Measurements from ENCODE around the gene TUBA8. TPM values are rescaled to one million over a fixed set of nuclear protein-coding genes. Genes with fewer than 3 reads are reported as not detected.

The TUBA8 gene
- polyA plus RNA-seq, 1 donor (not counting 4 experiments of a cell fraction or from before 2014, with no cell fraction given), result 0.35 TPM

DNA sequence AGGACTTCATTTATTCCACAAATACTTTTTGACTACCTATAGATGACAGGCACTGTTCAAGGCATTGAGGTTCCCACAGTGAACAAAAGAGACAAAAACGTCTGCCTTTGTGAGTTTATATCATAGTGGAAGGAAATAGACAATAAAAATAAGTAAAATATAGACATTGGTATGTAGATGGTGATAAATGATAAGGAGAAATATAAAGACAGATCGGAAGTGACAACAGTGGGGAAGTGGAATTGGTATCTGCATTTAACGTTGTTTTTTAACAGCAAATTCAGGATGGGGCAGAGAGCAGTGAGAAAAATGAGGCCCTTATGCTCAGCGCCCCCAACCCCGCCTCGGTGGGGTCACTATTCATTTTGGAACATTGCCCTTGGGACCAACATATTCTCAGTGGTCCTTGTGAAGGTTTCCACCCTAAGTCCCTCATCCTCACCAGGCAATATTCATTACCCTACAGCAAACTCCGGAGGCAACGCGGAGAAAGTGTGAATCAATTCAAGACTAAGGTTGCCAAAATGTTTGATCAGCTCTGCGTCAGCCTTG is 33.4 kb upstream of the TUBA8 start:
- H3K4me2 ChIP-seq (ENCODE audit: control insufficient read depth, extremely low read depth, insufficient read depth, low read depth, low read length), result peak overlapping the region; percentile 97
- H3K9me1 ChIP-seq (ENCODE audit: control insufficient read depth, extremely low read depth, insufficient read depth, low read length), result no peaks in the 10 kb centered on the region
- peak overlapping the region; percentile 95 to 98 (median 96) for H3K4me3 ChIP-seq (ENCODE audit: control insufficient read depth in 2 of 3, extremely low read depth in 1 of 3, insufficient read depth in 2 of 3, low read depth in 1 of 3, low read length in 3 of 3)
- H3K27me3 ChIP-seq (ENCODE audit: control insufficient read depth, extremely low read depth, insufficient read depth, low read length), result no peaks in the 10 kb centered on the region
- H2AFZ ChIP-seq (ENCODE audit: control insufficient read depth, low read length), result peak overlapping the region; percentile 98
- dilution Hi-C loops (cut with MboI; ENCODE audit: extremely low pct_ligation_motif_present, low sequenced_read_pairs), result no loop called here
- H3K9me3 ChIP-seq (ENCODE audit: control insufficient read depth, low read depth, low read length), result no peaks in the 10 kb centered on the region
- H3K4me1 ChIP-seq (ENCODE audit: control insufficient read depth, extremely low read depth, insufficient read depth, low read length), result peaks cover 33% of the 10 kb centered on the region
- H4K20me1 ChIP-seq (ENCODE audit: control insufficient read depth, extremely low read depth, insufficient read depth, low read length), result no peaks in the 10 kb centered on the region
- DNase-seq (ENCODE audit: low read depth, low spot score) (no peak), FAIRE-seq (no peak)
- H3K36me3 ChIP-seq (ENCODE audit: control insufficient read depth in 2 of 2, extremely low read depth in 1 of 2, insufficient read depth in 2 of 2, low read length in 2 of 2), result peaks cover 7 to 9% of the 10 kb centered on the region in 2 experiments
- H3K27ac ChIP-seq (ENCODE audit: control insufficient read depth, insufficient read depth, low read length), result peak overlapping the region; percentile 95
- peak overlapping the region; percentile 98 for H3K9ac ChIP-seq (ENCODE audit: control insufficient read depth, extremely low read depth, insufficient read depth, low read length)
- peaks cover 48% of the 10 kb centered on the region for H3K79me2 ChIP-seq (ENCODE audit: control insufficient read depth, insufficient read depth, low read length)
- TF ChIP-seq, protein P1, sequence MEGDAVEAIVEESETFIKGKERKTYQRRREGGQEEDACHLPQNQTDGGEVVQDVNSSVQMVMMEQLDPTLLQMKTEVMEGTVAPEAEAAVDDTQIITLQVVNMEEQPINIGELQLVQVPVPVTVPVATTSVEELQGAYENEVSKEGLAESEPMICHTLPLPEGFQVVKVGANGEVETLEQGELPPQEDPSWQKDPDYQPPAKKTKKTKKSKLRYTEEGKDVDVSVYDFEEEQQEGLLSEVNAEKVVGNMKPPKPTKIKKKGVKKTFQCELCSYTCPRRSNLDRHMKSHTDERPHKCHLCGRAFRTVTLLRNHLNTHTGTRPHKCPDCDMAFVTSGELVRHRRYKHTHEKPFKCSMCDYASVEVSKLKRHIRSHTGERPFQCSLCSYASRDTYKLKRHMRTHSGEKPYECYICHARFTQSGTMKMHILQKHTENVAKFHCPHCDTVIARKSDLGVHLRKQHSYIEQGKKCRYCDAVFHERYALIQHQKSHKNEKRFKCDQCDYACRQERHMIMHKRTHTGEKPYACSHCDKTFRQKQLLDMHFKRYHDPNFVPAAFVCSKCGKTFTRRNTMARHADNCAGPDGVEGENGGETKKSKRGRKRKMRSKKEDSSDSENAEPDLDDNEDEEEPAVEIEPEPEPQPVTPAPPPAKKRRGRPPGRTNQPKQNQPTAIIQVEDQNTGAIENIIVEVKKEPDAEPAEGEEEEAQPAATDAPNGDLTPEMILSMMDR (optimal IDR thresholded peaks at IDR 0.05 in 1 of 3, IDR thresholded peaks at IDR 0.05 in 1 of 3, conservative IDR thresholded peaks at IDR 0.05 in 1 of 3; ENCODE audit: extremely low read depth in 1 of 3, insufficient read depth in 2 of 3, low read length in 3 of 3), result no peak
- no peak for TF ChIP-seq EZH2 (IDR thresholded peaks at IDR 0.05; ENCODE audit: low read length)

DNA sequence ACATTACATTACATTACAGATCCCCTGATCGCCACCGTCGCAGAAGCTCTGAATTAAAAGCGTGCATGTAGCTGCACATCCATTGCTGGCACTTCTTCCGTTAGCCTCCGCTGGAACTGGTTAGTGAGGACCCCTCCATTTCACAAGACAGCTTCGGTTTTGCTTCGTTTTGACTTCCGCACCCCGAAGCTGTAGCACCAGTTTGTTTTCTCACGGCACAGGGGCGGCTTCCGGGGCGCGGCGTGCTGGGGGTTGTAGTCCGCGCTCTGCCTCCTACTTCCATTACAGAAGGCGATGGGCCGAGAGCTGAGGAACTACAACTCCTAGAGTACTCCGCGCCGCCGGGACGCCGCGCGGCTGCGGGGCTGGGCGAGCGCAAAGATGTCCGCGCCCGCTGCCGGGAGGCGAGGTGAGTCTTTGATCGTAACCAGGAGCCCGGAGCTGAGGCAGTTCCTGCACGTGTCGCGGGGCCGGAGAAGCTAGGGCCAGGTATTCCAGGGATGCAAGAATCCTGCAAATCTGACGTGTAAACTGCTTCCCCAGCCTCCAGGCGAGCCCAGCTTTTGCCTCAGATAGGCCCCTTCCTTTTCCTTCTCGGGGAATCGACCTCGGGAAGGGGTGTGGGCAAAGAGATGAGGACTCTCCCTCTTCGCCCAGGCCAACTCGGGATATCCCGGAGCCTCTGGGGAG is 32.8 kb upstream of the TUBA8 start, which contains the start of gene PEX26:
Gene PEX26, plus strand, starts transcription at position 352 of the 690 bp plus-strand sequence. CDS start 387 bp downstream, outside the sequence.
- H3K4me2 ChIP-seq (ENCODE audit: control insufficient read depth, extremely low read depth, insufficient read depth, low read depth, low read length), result peak within 1 kb of the TSS; percentile 97
- peaks cover 54% of the 10 kb centered on the region for H3K79me2 ChIP-seq (ENCODE audit: control insufficient read depth, insufficient read depth, low read length)
- TF ChIP-seq, protein P1 (optimal IDR thresholded peaks at IDR 0.05 in 1 of 3, IDR thresholded peaks at IDR 0.05 in 1 of 3, conservative IDR thresholded peaks at IDR 0.05 in 1 of 3; ENCODE audit: extremely low read depth in 1 of 3, insufficient read depth in 2 of 3, low read length in 3 of 3), result no peak
- TF ChIP-seq EZH2 (IDR thresholded peaks at IDR 0.05; ENCODE audit: low read length), result no peak
- dilution Hi-C loops (cut with MboI; ENCODE audit: extremely low pct_ligation_motif_present, low sequenced_read_pairs), result no loop called here
- H4K20me1 ChIP-seq (ENCODE audit: control insufficient read depth, extremely low read depth, insufficient read depth, low read length), result no peaks in the 10 kb centered on the region
- DNase-seq (ENCODE audit: low read depth, low spot score) (no peak), FAIRE-seq (peak; percentile 36)
- peaks cover 7 to 9% of the 10 kb centered on the region in 2 experiments for H3K36me3 ChIP-seq (ENCODE audit: control insufficient read depth in 2 of 2, extremely low read depth in 1 of 2, insufficient read depth in 2 of 2, low read length in 2 of 2)
- no peaks in the 10 kb centered on the region for H3K9me3 ChIP-seq (ENCODE audit: control insufficient read depth, low read depth, low read length)
- H3K9ac ChIP-seq (ENCODE audit: control insufficient read depth, extremely low read depth, insufficient read depth, low read length), result peak within 1 kb of the TSS; percentile 98
- H2AFZ ChIP-seq (ENCODE audit: control insufficient read depth, low read length), result peak within 1 kb of the TSS; percentile 98
- peaks cover 33% of the 10 kb centered on the region for H3K4me1 ChIP-seq (ENCODE audit: control insufficient read depth, extremely low read depth, insufficient read depth, low read length)
- peak within 1 kb of the TSS; percentile 95 to 98 (median 96) for H3K4me3 ChIP-seq (ENCODE audit: control insufficient read depth in 2 of 3, extremely low read depth in 1 of 3, insufficient read depth in 2 of 3, low read depth in 1 of 3, low read length in 3 of 3)
- H3K27ac ChIP-seq (ENCODE audit: control insufficient read depth, insufficient read depth, low read length), result peak within 1 kb of the TSS; percentile 95
- H3K9me1 ChIP-seq (ENCODE audit: control insufficient read depth, extremely low read depth, insufficient read depth, low read length), result no peaks in the 10 kb centered on the region
- no peaks in the 10 kb centered on the region for H3K27me3 ChIP-seq (ENCODE audit: control insufficient read depth, extremely low read depth, insufficient read depth, low read length)
